GM13977 (cell line): ENCODE data around the gene CELF5.

ENCODE experiments used
- DNase-seq: peaks from one replicate; pipeline ENCODE4 v3.0.0; 2012; ENCODE audit warnings: low spot score
- CTCF ChIP-seq: IDR thresholded peaks from 2 replicates; pipeline ENCODE4 v1.5.1; 2012; ENCODE audit warnings: mild to moderate bottlenecking, control low read depth; ENCODE audit not compliant: insufficient read depth; ENCODE audit errors: extremely low read depth, missing control alignments
- in situ Hi-C: fragments of 300-500 bp; cut with MboI; formaldehyde crosslinking; loops from one replicate; pipeline ENCODE4 v1.12.0; 2022; ENCODE audit warnings: low sequenced_read_pairs, low pct_unique_long_range_greater_than_20kb, mixed read lengths, inconsistent platforms; ENCODE audit not compliant: unreplicated experiment

CELF5 gene

GRCh38 chr19:3179739-3180293 lies 44.6 kb upstream of the CELF5 start:
- DNase-seq = peak; percentile 55
- in situ Hi-C loops = no loop called here
- TF ChIP-seq CTCF = no peak

GRCh38 chr19:3183721-3184641 lies 40.5 kb upstream of the CELF5 start:
- DNase-seq = no peak
- TF ChIP-seq CTCF = no peak
- in situ Hi-C loops = no loop called here

DNA sequence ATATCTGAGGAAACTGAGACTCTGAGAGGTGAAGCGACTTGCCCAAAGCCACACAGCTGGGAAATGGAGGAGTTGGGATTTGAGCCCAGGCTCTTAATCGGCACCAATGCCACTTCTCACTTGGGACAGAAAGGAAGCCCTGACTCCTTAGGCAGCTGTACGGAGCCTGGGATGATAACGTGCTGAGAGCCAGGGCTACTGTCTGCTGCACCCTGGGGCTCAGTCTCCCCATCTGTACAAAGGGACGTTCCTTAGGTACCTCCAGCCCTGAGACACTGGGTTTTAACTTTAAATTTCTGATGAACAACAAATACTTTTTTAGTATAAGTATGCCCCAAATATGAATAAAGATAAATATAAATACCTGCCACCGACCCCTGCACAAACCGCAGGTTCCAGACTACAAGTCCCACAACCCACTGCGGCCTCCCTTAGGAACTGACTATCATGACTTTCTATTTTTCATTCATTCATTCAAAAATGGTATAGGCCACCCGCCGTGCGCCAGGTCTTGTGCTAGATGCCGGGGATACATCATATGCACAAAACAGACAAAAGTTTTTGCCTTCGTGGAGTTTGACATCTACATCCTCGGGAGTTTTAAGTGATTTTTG lies 39.5 kb upstream of the CELF5 start:
- in situ Hi-C loops = no loop called here
- no peak for DNase-seq

GRCh38 chr19:3185461-3186159 lies 38.9 kb upstream of the CELF5 start, which contains the start of gene NCLN:
Gene NCLN (plus strand): TSS chr19:3185930. CDS start chr19:3186031, 101 bp downstream.
- no peak for TF ChIP-seq CTCF
- DNase-seq = peak; percentile 93
- in situ Hi-C loops = no loop called here

More for the DNA sequence above, 39.5 kb upstream of the CELF5 start:
- TF ChIP-seq CTCF = no peak

GRCh38 chr19:3186160-3186688 lies 38.2 kb upstream of the CELF5 start:
- TF ChIP-seq CTCF = no peak
- in situ Hi-C loops = no loop called here
- DNase-seq = no peak
